SK-N-SH (cell line): Measurements from ENCODE around the gene TMIGD3. TPM values are rescaled to one million over a fixed set of nuclear protein-coding genes. Genes with fewer than 3 reads are reported as not detected.

Experiments
- CTCF ChIA-PET: fragments of 300-600, 350-600 bp; formaldehyde crosslinking; extraction: SDS; loops from one replicate; lab custom pipeline; 2021; lab: Yijun Ruan, JAX
- POLR2A ChIA-PET: fragments of 350-600 bp; sonication (Branson Sonifier 250); formaldehyde crosslinking; extraction: SDS; loops from one replicate; lab custom pipeline; 2020; ENCODE audit warnings: antibody characterized with exemption, inconsistent platforms; lab: Yijun Ruan, JAX
- DNase-seq: peaks from one replicate; pipeline ENCODE4 v3.0.0; 2012
- H2AFZ ChIP-seq: fragments of 200-600 bp; sonication (generic); 2 replicates; pipeline ENCODE4 v1.8.1; 2016; ENCODE audit warnings: antibody characterized with exemption, mild to moderate bottlenecking, low read depth
- H3F3A ChIP-seq: fragments of 200-600 bp; sonication (generic); replicated peaks from 2 replicates; pipeline ENCODE3; 2016; ENCODE audit warnings: antibody characterized with exemption, mild to moderate bottlenecking; ENCODE audit not compliant: insufficient read depth
- H3K27ac ChIP-seq, 2 experiments: fragments of 200-500 bp in 1 of 2; fragments of 200-600 bp in 1 of 2; sonication (Bioruptor generic) in 1 of 2; sonication (generic), shearing (Covaris generic) in 1 of 2; 2 replicates each; pipeline versions ENCODE4 v1.5.1 to v1.6.1; 2014 to 2016; ENCODE audit warnings: low read depth in 2 of 2, inconsistent platforms in 1 of 2, low read length in 1 of 2, mild to moderate bottlenecking in 1 of 2, mixed read lengths in 1 of 2
- H3K27me3 ChIP-seq: fragments of 200-600 bp; sonication (generic), shearing (Covaris generic); 2 replicates; pipeline ENCODE4 v1.6.1; 2016; ENCODE audit warnings: mixed run types; ENCODE audit not compliant: insufficient read depth
- H3K36me3 ChIP-seq, 2 experiments: fragments of 200-500 bp in 1 of 2; fragments of 200-600 bp in 1 of 2; sonication (Bioruptor generic) in 1 of 2; sonication (generic) in 1 of 2; replicated peaks in 1 of 2; 2 replicates each; pipeline versions ENCODE3 to v1.5.1; 2014 to 2016; ENCODE audit warnings: low read length in 1 of 2, mild to moderate bottlenecking in 1 of 2; ENCODE audit not compliant: insufficient read depth in 2 of 2, control insufficient read depth in 1 of 2
- H3K4me1 ChIP-seq, 2 experiments: fragments of 200-500 bp in 1 of 2; fragments of 200-600 bp in 1 of 2; sonication (Bioruptor generic) in 1 of 2; sonication (generic), shearing (Covaris generic) in 1 of 2; 2 replicates each; pipeline versions ENCODE4 v1.5.1 to v1.6.1; 2014 to 2016; ENCODE audit warnings: low read depth in 1 of 2, low read length in 1 of 2, mixed run types in 1 of 2; ENCODE audit not compliant: insufficient read depth in 2 of 2, control insufficient read depth in 1 of 2
- H3K4me2 ChIP-seq: fragments of 200-600 bp; sonication (generic), shearing (Covaris generic); 2 replicates; pipeline ENCODE4 v1.6.1; 2017; ENCODE audit warnings: mixed run types
- H3K4me3 ChIP-seq, 2 experiments: fragments of 200-500 bp in 1 of 2; fragments of 200-600 bp in 1 of 2; sonication (Bioruptor generic) in 1 of 2; sonication (generic), shearing (Covaris generic) in 1 of 2; 2 replicates each; pipeline versions ENCODE4 v1.5.1 to v1.8.1; 2014 to 2016; ENCODE audit warnings: low read depth in 2 of 2, inconsistent platforms in 1 of 2, low read length in 1 of 2, mild to moderate bottlenecking in 1 of 2, mixed read lengths in 1 of 2, moderate library complexity in 1 of 2
- H3K79me2 ChIP-seq: fragments of 200-600 bp; sonication (generic); 2 replicates; pipeline ENCODE4 v1.8.1; 2017; ENCODE audit warnings: mild to moderate bottlenecking; ENCODE audit not compliant: insufficient read depth
- H3K9ac ChIP-seq: fragments of 200-600 bp; sonication (generic); 2 replicates; pipeline ENCODE4 v1.6.1; 2017; ENCODE audit warnings: mixed run types
- H3K9me2 ChIP-seq: fragments of 200-600 bp; sonication (generic); 2 replicates; pipeline ENCODE4 v1.6.1; 2017; ENCODE audit warnings: mixed run types
- H3K9me3 ChIP-seq: fragments of 200-600 bp; sonication (generic); 2 replicates; pipeline ENCODE4 v1.6.1; 2017; ENCODE audit warnings: mixed run types, mild to moderate bottlenecking, moderate library complexity
- H4K20me1 ChIP-seq: fragments of 200-600 bp; sonication (generic); 2 replicates; pipeline ENCODE4 v1.6.1; 2017; ENCODE audit warnings: mild to moderate bottlenecking, mixed run types; ENCODE audit not compliant: insufficient read depth
- CHD2 ChIP-seq: fragments of 150-350 bp; IDR thresholded peaks from 2 replicates; pipeline ENCODE4 v1.6.1; 2018; ENCODE audit warnings: low read length; ENCODE audit not compliant: partially characterized antibody
- EP300 ChIP-seq, 2 experiments: IDR thresholded peaks; 2 replicates each; pipeline versions ENCODE4 v1.4.0 to v1.6.1; 2012; ENCODE audit warnings: borderline replicate concordance in 1 of 2, low read depth in 1 of 2, low read length in 1 of 2
- FOSL2 ChIP-seq: IDR thresholded peaks from 2 replicates; pipeline ENCODE4 v1.4.0; 2012; ENCODE audit warnings: low read depth, mild to moderate bottlenecking, moderate library complexity, borderline replicate concordance
- FOXJ3 ChIP-seq: sonication (generic); formaldehyde crosslinking; IDR thresholded peaks from 2 replicates; pipeline ENCODE4 v1.5.1; 2020; ENCODE audit warnings: mild to moderate bottlenecking, missing genetic modification reagents
- GABPA ChIP-seq: IDR thresholded peaks from 2 replicates; pipeline ENCODE4 v1.4.0; 2012; ENCODE audit warnings: low read depth, mild to moderate bottlenecking
- JUND ChIP-seq: IDR thresholded peaks from 2 replicates; pipeline ENCODE4 v1.4.0; 2012
- MAX ChIP-seq: IDR thresholded peaks from 2 replicates; pipeline ENCODE4 v1.4.0; 2012; ENCODE audit warnings: low read depth
- MXI1 ChIP-seq: IDR thresholded peaks from 2 replicates; pipeline ENCODE4 v1.6.1; 2012; ENCODE audit warnings: mild to moderate bottlenecking, low read depth, low read length, improper control_type of control experiment
- NFIC ChIP-seq: IDR thresholded peaks from 2 replicates; pipeline ENCODE4 v1.4.0; 2012; ENCODE audit warnings: borderline replicate concordance
- NRF1 ChIP-seq: IDR thresholded peaks from 2 replicates; pipeline ENCODE4 v1.6.1; 2012; ENCODE audit warnings: low read depth, mild to moderate bottlenecking, low read length
- PBX3 ChIP-seq: IDR thresholded peaks from 2 replicates; pipeline ENCODE4; 2012
- RAD21 ChIP-seq: IDR thresholded peaks from 2 replicates; pipeline ENCODE4 v1.6.1; 2012; ENCODE audit warnings: mild to moderate bottlenecking, low read length
- RFX5 ChIP-seq: IDR thresholded peaks from 2 replicates; pipeline ENCODE4 v1.6.1; 2012; ENCODE audit warnings: mild to moderate bottlenecking, improper control_type of control experiment, low read length
- SIN3A ChIP-seq: IDR thresholded peaks from 2 replicates; pipeline ENCODE4 v1.6.1; 2012; ENCODE audit warnings: low read depth, mild to moderate bottlenecking, low read length, moderate library complexity, borderline replicate concordance
- SMC3 ChIP-seq: IDR thresholded peaks from 2 replicates; pipeline ENCODE4 v1.6.1; 2012; ENCODE audit warnings: low read depth, low read length, improper control_type of control experiment
- TAF1 ChIP-seq: IDR thresholded peaks from 2 replicates; pipeline ENCODE4 v1.6.1; 2012; ENCODE audit warnings: low read depth, mild to moderate bottlenecking, low read length, moderate library complexity, borderline replicate concordance
- ZBTB33 ChIP-seq: IDR thresholded peaks from 2 replicates; pipeline ENCODE4 v1.4.0; 2012; ENCODE audit warnings: low read depth, borderline replicate concordance
- WGBS: methylation state at CpG from one replicate; pipeline ENCODE4 v1.1.6; 2017; ENCODE audit warnings: low lambda C conversion rate; 5-methylcytosine and 5-hydroxymethylcytosine counted together
- polyA plus RNA-seq, 3 experiments: library from polyadenylated mRNA; depleted of rRNA; stranded (reverse); fragments of >200 nt; gene quantifications; 2 replicates each; pipeline ENCODE4 v1.2.3, GENCODE V29; 2012

Gene TMIGD3
- polyA plus RNA-seq, 1 of the 3 experiments (the other 2 are of a cell fraction) = not detected

- CTCF ChIA-PET = interaction anchor here (0.6 kb wide), 1 partner anchor 33 kb away, joined by 3 read pairs; no protein-coding TSS in a partner anchor
- no peak overlapping the region for H2AFZ ChIP-seq
- WGBS = 89% methylated on average over 4 of the region's 4 CpGs
These were observed 28.9 kb downstream of the TMIGD3 start for GRCh38 chr1:111474521-111474920.

GRCh38 chr1:111474106-111474505 lies 29.3 kb downstream of the TMIGD3 start:
- TF ChIP-seq JUND (no peak), RFX5 (no peak), TAF1 (no peak), NFIC (no peak), MAX (no peak), PBX3 (no peak), EP300 (IDR thresholded peaks at IDR 0.05; ENCODE audit: borderline replicate concordance in 1 of 2, low read depth in 1 of 2, low read length in 1 of 2) (no peak), NRF1 (no peak), SIN3A (no peak), ZBTB33 (no peak)
- ChIA-PET POLR2A (no interaction called here), CTCF (no interaction called here)
- H3K9ac ChIP-seq = no peak overlapping the region
- no peak overlapping the region for H2AFZ ChIP-seq
- H3K4me1 ChIP-seq = no peaks in the 10 kb centered on the region
- H4K20me1 ChIP-seq = no peaks in the 10 kb centered on the region
- H3K36me3 ChIP-seq = no peaks in the 10 kb centered on the region
- H3K9me3 ChIP-seq = no peaks in the 10 kb centered on the region
- WGBS = 82% methylated on average over 5 of the region's 5 CpGs
- H3K4me2 ChIP-seq = no peak overlapping the region
- no peak for DNase-seq
- no peak overlapping the region for H3K27ac ChIP-seq
- H3K4me3 ChIP-seq = no peak overlapping the region
- no peaks in the 10 kb centered on the region for H3K9me2 ChIP-seq
- no peaks in the 10 kb centered on the region for H3F3A ChIP-seq
- no peaks in the 10 kb centered on the region for H3K27me3 ChIP-seq
- no peaks in the 10 kb centered on the region for H3K79me2 ChIP-seq

More at GRCh38 chr1:111474521-111474920, 28.9 kb downstream of the TMIGD3 start:
- peaks cover 0 to 3% of the 10 kb centered on the region in 2 experiments for H3K36me3 ChIP-seq
- no peaks in the 10 kb centered on the region for H4K20me1 ChIP-seq
- H3K9me3 ChIP-seq = no peaks in the 10 kb centered on the region
- no peak overlapping the region for H3K4me3 ChIP-seq
- no peaks in the 10 kb centered on the region for H3K4me1 ChIP-seq
- no peaks in the 10 kb centered on the region for H3K9me2 ChIP-seq
- no peak for TF ChIP-seq SIN3A
- no peak for TF ChIP-seq PBX3
- TF ChIP-seq CHD2 = no peak
- no peak for TF ChIP-seq RAD21
- no peak for TF ChIP-seq JUND
- no peak for TF ChIP-seq FOXJ3 (CRISPR knock-in tag)
- TF ChIP-seq EP300 (IDR thresholded peaks at IDR 0.05; ENCODE audit: borderline replicate concordance in 1 of 2, low read depth in 1 of 2, low read length in 1 of 2) = no peak
- TF ChIP-seq MXI1 = no peak
- TF ChIP-seq GABPA = no peak
- no peak for TF ChIP-seq SMC3
- TF ChIP-seq ZBTB33 = no peak
- TF ChIP-seq FOSL2 = no peak
- no peak for TF ChIP-seq TAF1
- no peak overlapping the region for H3K4me2 ChIP-seq
- no peaks in the 10 kb centered on the region for H3F3A ChIP-seq
- H3K9ac ChIP-seq = no peak overlapping the region
- DNase-seq = no peak
- POLR2A ChIA-PET = no interaction called here
- no peaks in the 10 kb centered on the region for H3K79me2 ChIP-seq
- no peak overlapping the region for H3K27ac ChIP-seq
- no peaks in the 10 kb centered on the region for H3K27me3 ChIP-seq
